ENCODE results near the gene NDUFC2. TPM values are rescaled to one million over a fixed set of nuclear protein-coding genes. Genes with fewer than 3 reads are reported as not detected.

Gene NDUFC2
- total RNA-seq, 1 experiment from 2014 or later: 425 TPM

DNA sequence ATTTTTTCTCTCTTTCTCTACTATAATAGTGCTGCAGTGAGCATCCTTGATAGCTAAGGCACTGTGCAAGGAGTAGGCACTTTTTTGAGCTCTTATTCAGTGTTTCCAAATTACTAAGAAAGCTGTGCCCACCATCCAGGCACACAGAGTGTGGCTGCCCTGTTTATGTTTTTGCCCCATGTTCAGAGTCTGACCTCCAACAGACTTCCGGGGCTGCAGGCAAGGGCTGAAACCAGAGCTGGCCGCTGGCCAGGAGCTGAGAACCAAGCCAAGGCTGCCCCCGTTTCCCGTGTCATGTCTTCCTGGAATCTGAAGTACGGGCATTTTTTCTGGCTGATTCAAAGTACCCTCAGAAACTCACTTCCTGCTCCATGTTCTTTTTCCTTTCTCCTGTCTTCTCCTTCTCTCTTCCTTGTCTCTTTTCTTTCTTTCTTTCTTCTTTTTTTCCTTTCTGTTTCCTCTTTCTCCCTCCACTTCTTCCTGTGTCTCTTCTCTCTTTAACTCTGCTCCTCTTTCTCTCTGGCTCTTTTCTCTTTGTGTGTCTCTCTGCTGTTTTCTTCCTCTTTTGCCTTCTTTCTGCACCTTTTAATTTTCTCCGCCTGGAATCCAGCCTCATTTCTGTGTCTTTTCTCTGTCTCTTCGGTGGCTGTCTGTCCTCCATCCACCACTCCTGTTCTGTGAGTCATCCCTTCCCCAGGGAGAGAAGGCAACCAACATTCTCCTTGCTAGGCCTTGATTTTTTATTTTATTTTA lies 39.6 kb downstream of the NDUFC2 start:
- intact Hi-C loops (cut with micrococcal nuclease; ENCODE audit: unreplicated experiment): no loop called here
- H3K27me3 ChIP-seq (replicated peaks; ENCODE audit: insufficient read depth, low read depth, low read length, poor library complexity): no peaks in the 10 kb centered on the region
- H3K27ac ChIP-seq (ENCODE audit: low read depth, low read length, poor library complexity, severe bottlenecking): peak overlapping the region; percentile 68
- no peaks in the 10 kb centered on the region for H3K9me3 ChIP-seq (ENCODE audit: low read depth, low read length, poor library complexity, severe bottlenecking)
- peak; percentile 81 for DNase-seq (ENCODE audit: low spot score)
- H3K36me3 ChIP-seq (ENCODE audit: insufficient read depth, low read length, poor library complexity, severe bottlenecking): no peaks in the 10 kb centered on the region
- peaks cover 18% of the 10 kb centered on the region for H3K4me1 ChIP-seq (ENCODE audit: insufficient read depth, low read length, poor library complexity, severe bottlenecking)
- TF ChIP-seq EZH2 (IDR thresholded peaks at IDR 0.05; ENCODE audit: borderline replicate concordance, low read depth, low read length, poor library complexity, severe bottlenecking): no peak
- TF ChIP-seq, protein P1, sequence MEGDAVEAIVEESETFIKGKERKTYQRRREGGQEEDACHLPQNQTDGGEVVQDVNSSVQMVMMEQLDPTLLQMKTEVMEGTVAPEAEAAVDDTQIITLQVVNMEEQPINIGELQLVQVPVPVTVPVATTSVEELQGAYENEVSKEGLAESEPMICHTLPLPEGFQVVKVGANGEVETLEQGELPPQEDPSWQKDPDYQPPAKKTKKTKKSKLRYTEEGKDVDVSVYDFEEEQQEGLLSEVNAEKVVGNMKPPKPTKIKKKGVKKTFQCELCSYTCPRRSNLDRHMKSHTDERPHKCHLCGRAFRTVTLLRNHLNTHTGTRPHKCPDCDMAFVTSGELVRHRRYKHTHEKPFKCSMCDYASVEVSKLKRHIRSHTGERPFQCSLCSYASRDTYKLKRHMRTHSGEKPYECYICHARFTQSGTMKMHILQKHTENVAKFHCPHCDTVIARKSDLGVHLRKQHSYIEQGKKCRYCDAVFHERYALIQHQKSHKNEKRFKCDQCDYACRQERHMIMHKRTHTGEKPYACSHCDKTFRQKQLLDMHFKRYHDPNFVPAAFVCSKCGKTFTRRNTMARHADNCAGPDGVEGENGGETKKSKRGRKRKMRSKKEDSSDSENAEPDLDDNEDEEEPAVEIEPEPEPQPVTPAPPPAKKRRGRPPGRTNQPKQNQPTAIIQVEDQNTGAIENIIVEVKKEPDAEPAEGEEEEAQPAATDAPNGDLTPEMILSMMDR (conservative IDR thresholded peaks at IDR 0.05; ENCODE audit: low read depth, low read length): no peak
- POLR2A ChIA-PET (ENCODE audit: low non-redundant PET): no interaction called here
- CTCF ChIA-PET: interaction anchor here (0.6 kb wide), 2 partner anchors 32 to 749 kb away, joined by 3 to 6 read pairs; no protein-coding TSS in a partner anchor
- no peak overlapping the region for H3K4me3 ChIP-seq (ENCODE audit: low read depth, low read length, poor library complexity, severe bottlenecking)
- BruUV-seq (replicated peaks): TSS peak; percentile 52

DNA sequence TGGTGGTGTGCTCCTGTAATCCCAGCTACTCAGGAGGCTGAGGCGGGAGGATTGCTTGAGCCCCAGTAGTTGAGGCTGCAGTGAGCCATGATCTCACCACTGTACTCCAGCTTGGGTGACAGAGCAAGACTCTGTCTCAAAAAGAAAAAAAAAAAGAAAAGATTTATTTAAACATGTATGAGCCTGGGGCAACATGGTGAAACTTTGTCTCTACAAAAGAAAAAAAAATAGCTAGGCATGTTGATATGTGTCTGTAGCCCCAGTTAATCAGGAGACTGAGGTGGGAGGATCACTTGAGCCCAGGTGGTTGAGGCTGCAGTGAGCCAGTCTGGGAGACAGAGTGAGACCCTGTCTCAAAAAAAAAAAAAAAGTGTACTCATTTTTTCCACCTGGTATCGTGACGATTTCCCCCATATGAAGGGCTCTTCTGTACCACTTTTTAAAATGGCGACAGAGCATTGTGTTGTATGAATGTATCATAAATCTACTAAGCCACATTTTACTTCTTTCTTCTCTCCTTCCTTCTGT lies 40.2 kb downstream of the NDUFC2 start:
- Histone ChIP-seq H3K27ac (ENCODE audit: low read depth, low read length, poor library complexity, severe bottlenecking) (peak overlapping the region; percentile 68), H3K27me3 (replicated peaks; ENCODE audit: insufficient read depth, low read depth, low read length, poor library complexity) (no peaks in the 10 kb centered on the region), H3K4me1 (ENCODE audit: insufficient read depth, low read length, poor library complexity, severe bottlenecking) (peaks cover 18% of the 10 kb centered on the region), H3K9me3 (ENCODE audit: low read depth, low read length, poor library complexity, severe bottlenecking) (no peaks in the 10 kb centered on the region), H3K4me3 (ENCODE audit: low read depth, low read length, poor library complexity, severe bottlenecking) (no peak overlapping the region), H3K36me3 (ENCODE audit: insufficient read depth, low read length, poor library complexity, severe bottlenecking) (no peaks in the 10 kb centered on the region)
- TF ChIP-seq EZH2 (IDR thresholded peaks at IDR 0.05; ENCODE audit: borderline replicate concordance, low read depth, low read length, poor library complexity, severe bottlenecking): no peak
- TF ChIP-seq, protein P1 (conservative IDR thresholded peaks at IDR 0.05; ENCODE audit: low read depth, low read length): no peak
- BruUV-seq (replicated peaks): no TSS peak
- intact Hi-C loops (cut with micrococcal nuclease; ENCODE audit: unreplicated experiment): no loop called here
- CTCF ChIA-PET: interaction anchor here (0.6 kb wide), 1 partner anchor 749 kb away, joined by 3 read pairs; no protein-coding TSS in a partner anchor
- no peak for DNase-seq (ENCODE audit: low spot score)
- POLR2A ChIA-PET (ENCODE audit: low non-redundant PET): no interaction called here

DNA sequence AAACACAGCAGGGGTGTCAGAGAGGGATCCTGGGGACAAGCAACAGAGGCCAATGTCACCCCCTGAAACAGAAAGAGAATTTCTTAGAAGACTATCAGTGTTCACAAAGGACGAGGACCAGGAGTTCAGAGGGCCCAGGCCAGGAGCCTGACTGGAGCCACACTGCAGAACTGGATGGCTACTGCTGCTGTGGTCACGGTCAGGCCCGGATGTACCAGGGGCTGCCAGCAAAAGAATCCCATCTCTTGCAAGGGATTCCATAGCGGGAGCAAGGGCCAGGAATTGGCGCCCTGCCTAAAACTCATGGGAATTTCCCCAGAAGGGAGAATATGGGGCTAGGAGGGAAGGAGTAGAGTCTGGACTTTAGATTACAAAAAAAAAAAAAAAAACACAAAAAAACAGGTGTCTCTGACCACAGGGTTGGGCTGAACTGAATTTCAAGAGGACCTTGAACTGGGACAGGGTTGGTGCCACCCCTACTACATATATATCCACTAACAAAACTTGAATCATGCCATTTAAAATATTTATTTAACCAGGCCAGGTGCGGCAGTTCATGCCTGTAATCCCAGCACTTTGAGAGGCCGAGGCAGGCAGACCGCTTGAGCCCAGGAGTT lies 40.9 kb downstream of the NDUFC2 start:
- no peak for DNase-seq (ENCODE audit: low spot score)
- TF ChIP-seq, protein P1 (conservative IDR thresholded peaks at IDR 0.05; ENCODE audit: low read depth, low read length): no peak
- no peak for TF ChIP-seq EZH2 (IDR thresholded peaks at IDR 0.05; ENCODE audit: borderline replicate concordance, low read depth, low read length, poor library complexity, severe bottlenecking)
- ChIA-PET CTCF (no interaction called here), POLR2A (ENCODE audit: low non-redundant PET) (no interaction called here)
- intact Hi-C loops (cut with micrococcal nuclease; ENCODE audit: unreplicated experiment): no loop called here
- no peak overlapping the region for H3K4me3 ChIP-seq (ENCODE audit: low read depth, low read length, poor library complexity, severe bottlenecking)
- H3K36me3 ChIP-seq (ENCODE audit: insufficient read depth, low read length, poor library complexity, severe bottlenecking): no peaks in the 10 kb centered on the region
- peaks cover 18% of the 10 kb centered on the region for H3K4me1 ChIP-seq (ENCODE audit: insufficient read depth, low read length, poor library complexity, severe bottlenecking)
- no TSS peak for BruUV-seq (replicated peaks)
- no peaks in the 10 kb centered on the region for H3K9me3 ChIP-seq (ENCODE audit: low read depth, low read length, poor library complexity, severe bottlenecking)
- no peak overlapping the region for H3K27ac ChIP-seq (ENCODE audit: low read depth, low read length, poor library complexity, severe bottlenecking)
- H3K27me3 ChIP-seq (replicated peaks; ENCODE audit: insufficient read depth, low read depth, low read length, poor library complexity): no peaks in the 10 kb centered on the region

Measured in A673 (cell line).